Adipose tissue (tissue), 3 donors: ENCODE results near the gene EME2. TPM values are rescaled to one million over a fixed set of nuclear protein-coding genes. Genes with fewer than 3 reads are reported as not detected.
"Not testable (repeated sequence)": the region's sequence is repeated elsewhere in the genome, so short reads cannot be mapped to it uniquely, and the experiment has no call there.

Source experiments
- H3K27ac ChIP-seq: one replicate; pipeline ENCODE4 v1.5.1; 2013; ENCODE audit warnings: low read depth, low read length
- WGBS, 3 donors: extraction: QIAGEN DNeasy Blood & Tissue Kit; methylation state at CpG; one replicate each; pipeline ENCODE4 v1.1.7; 2013; 5-methylcytosine and 5-hydroxymethylcytosine counted together
- polyA plus RNA-seq, 3 donors: library from polyadenylated mRNA; stranded (reverse); fragments of 200-250 nt; gene quantifications; one replicate each; pipeline ENCODE4 v1.2.3, GENCODE V29; 2013
- donor health status: healthy with polysubstance abuse.
- donor health status: Bipolar disorder and iron deficiency.
- donor health status: healthy.

EME2 gene
- 1 to 10 TPM; 4.6 to 8.0 (median 7.7) TPM for polyA plus RNA-seq

- no peak within 1 kb of the TSS for H3K27ac ChIP-seq
- WGBS, 3 donors, result 0 to 1% (median 1%) methylated on average over 40 to 53 of the region's 53 CpGs
Observed at GRCh38 chr16:1772362-1772907, at the start of gene EME2. Gene EME2, plus strand, starts transcription at chr16:1772810. Its CDS starts 418 bp downstream, at chr16:1773228.

- H3K27ac ChIP-seq, result no peak overlapping the region
- 43 to 57% (median 51%) methylated on average over 6 of the region's 6 CpGs for WGBS, 3 donors
Observed at GRCh38 chr16:1723450-1724147, 49.0 kb upstream of the EME2 start.

- 90 to 96% (median 92%) methylated on average over 12 of the region's 12 CpGs for WGBS, 3 donors
- no peak overlapping the region for H3K27ac ChIP-seq
Observed at GRCh38 chr16:1724491-1724890, 48.1 kb upstream of the EME2 start.

GRCh38 chr16:1726661-1727502 is 45.7 kb upstream of the EME2 start:
- WGBS, 3 donors, result 93 to 95% (median 94%) methylated on average over 32 of the region's 32 CpGs
- H3K27ac ChIP-seq, result no peak overlapping the region

- 91 to 93% (median 92%) methylated on average over 37 of the region's 37 CpGs for WGBS, 3 donors
- H3K27ac ChIP-seq, result no peak overlapping the region
Observed at GRCh38 chr16:1727651-1728624, 44.7 kb upstream of the EME2 start.

- 95 to 97% (median 97%) methylated on average over 18 of the region's 18 CpGs for WGBS, 3 donors
- H3K27ac ChIP-seq, result no peak overlapping the region
Observed at GRCh38 chr16:1729026-1729425, 43.6 kb upstream of the EME2 start.

- WGBS, 3 donors, result 94 to 95% (median 95%) methylated on average over 31 to 35 of the region's 35 CpGs
Observed at GRCh38 chr16:1729445-1729844, 43.2 kb upstream of the EME2 start.

GRCh38 chr16:1731073-1731472 is 41.5 kb upstream of the EME2 start:
- 92 to 96% (median 95%) methylated on average over 7 of the region's 7 CpGs for WGBS, 3 donors
- H3K27ac ChIP-seq, result no peak overlapping the region

More at GRCh38 chr16:1729445-1729844, 43.2 kb upstream of the EME2 start:
- no peak overlapping the region for H3K27ac ChIP-seq

GRCh38 chr16:1731603-1732002 is 41.0 kb upstream of the EME2 start:
- 64 to 78% (median 70%) methylated on average over 7 of the region's 7 CpGs for whole genome bisulfite sequencing, 3 donors
- no peak overlapping the region for H3K27ac ChIP-seq

- H3K27ac ChIP-seq, result no peak overlapping the region
- 88 to 89% (median 89%) methylated on average over 14 of the region's 14 CpGs for WGBS, 3 donors
Observed at GRCh38 chr16:1732071-1732470, 40.5 kb upstream of the EME2 start.

GRCh38 chr16:1732551-1732987 is 40.0 kb upstream of the EME2 start:
- H3K27ac ChIP-seq, result not testable (repeated sequence)
- WGBS, 3 donors, result 89 to 94% (median 92%) methylated on average over 20 to 21 of the region's 21 CpGs

GRCh38 chr16:1734123-1734522 is 38.5 kb upstream of the EME2 start:
- WGBS, 3 donors, result 88 to 95% (median 93%) methylated on average over 16 to 22 of the region's 22 CpGs
- no peak overlapping the region for H3K27ac ChIP-seq

- WGBS, 3 donors, result 97 to 99% (median 98%) methylated on average over 22 of the region's 22 CpGs
- no peak overlapping the region for H3K27ac ChIP-seq
Observed at GRCh38 chr16:1734816-1735215, 37.8 kb upstream of the EME2 start.

GRCh38 chr16:1740234-1740633 is 32.4 kb upstream of the EME2 start:
- WGBS, 3 donors, result 97 to 98% (median 97%) methylated on average over 33 of the region's 33 CpGs
- H3K27ac ChIP-seq, result no peak overlapping the region

GRCh38 chr16:1740781-1741490 is 31.7 kb upstream of the EME2 start:
- H3K27ac ChIP-seq, result no peak overlapping the region
- 90 to 93% (median 93%) methylated on average over 29 to 30 of the region's 30 CpGs for WGBS, 3 donors

- 91 to 95% (median 94%) methylated on average over 16 to 19 of the region's 19 CpGs for WGBS, 3 donors
Observed at GRCh38 chr16:1741553-1742165, 31.0 kb upstream of the EME2 start.

More at GRCh38 chr16:1741553-1742165, 31.0 kb upstream of the EME2 start:
- H3K27ac ChIP-seq, result no peak overlapping the region
